Retinal pigment epithelial cell (primary cell): ENCODE data around the gene TMEM87A.

Experiments used
- DNase-seq: peaks from one replicate; pipeline ENCODE4 v3.0.0-alpha.2; 2010; ENCODE audit warnings: low read depth
- H3K4me3 ChIP-seq: 2 replicates; pipeline ENCODE4 v1.5.1; 2011; ENCODE audit warnings: mild to moderate bottlenecking, low read length, control low read depth, moderate library complexity
- TF ChIP-seq, protein P1 (sequence below): conservative IDR thresholded peaks from 2 replicates; pipeline ENCODE4 v1.5.1; 2011; ENCODE audit warnings: low read depth, low read length, control low read depth, inconsistent platforms

TMEM87A gene

DNA sequence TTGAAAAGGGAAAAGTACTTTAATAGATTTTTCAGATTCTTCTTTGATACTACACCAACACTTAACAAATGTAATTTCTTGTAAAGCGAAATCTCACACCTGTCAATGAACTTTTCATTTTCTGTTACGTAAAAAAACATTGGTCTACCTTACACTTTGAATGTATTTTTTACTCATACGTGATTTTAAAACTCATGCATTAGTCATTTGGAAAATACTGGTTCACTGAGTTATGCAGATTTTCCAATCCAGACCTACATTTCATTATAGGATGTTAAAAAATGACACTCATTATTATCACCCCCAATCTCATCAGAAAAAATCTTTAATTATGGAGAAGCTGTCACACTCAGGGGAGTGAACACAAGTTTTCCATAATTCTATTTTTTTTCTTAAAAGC lies 79.8 kb downstream of the TMEM87A start:
- TF ChIP-seq, protein P1, sequence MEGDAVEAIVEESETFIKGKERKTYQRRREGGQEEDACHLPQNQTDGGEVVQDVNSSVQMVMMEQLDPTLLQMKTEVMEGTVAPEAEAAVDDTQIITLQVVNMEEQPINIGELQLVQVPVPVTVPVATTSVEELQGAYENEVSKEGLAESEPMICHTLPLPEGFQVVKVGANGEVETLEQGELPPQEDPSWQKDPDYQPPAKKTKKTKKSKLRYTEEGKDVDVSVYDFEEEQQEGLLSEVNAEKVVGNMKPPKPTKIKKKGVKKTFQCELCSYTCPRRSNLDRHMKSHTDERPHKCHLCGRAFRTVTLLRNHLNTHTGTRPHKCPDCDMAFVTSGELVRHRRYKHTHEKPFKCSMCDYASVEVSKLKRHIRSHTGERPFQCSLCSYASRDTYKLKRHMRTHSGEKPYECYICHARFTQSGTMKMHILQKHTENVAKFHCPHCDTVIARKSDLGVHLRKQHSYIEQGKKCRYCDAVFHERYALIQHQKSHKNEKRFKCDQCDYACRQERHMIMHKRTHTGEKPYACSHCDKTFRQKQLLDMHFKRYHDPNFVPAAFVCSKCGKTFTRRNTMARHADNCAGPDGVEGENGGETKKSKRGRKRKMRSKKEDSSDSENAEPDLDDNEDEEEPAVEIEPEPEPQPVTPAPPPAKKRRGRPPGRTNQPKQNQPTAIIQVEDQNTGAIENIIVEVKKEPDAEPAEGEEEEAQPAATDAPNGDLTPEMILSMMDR = no peak
- H3K4me3 ChIP-seq = no peak overlapping the region
- no peak for DNase-seq

DNA sequence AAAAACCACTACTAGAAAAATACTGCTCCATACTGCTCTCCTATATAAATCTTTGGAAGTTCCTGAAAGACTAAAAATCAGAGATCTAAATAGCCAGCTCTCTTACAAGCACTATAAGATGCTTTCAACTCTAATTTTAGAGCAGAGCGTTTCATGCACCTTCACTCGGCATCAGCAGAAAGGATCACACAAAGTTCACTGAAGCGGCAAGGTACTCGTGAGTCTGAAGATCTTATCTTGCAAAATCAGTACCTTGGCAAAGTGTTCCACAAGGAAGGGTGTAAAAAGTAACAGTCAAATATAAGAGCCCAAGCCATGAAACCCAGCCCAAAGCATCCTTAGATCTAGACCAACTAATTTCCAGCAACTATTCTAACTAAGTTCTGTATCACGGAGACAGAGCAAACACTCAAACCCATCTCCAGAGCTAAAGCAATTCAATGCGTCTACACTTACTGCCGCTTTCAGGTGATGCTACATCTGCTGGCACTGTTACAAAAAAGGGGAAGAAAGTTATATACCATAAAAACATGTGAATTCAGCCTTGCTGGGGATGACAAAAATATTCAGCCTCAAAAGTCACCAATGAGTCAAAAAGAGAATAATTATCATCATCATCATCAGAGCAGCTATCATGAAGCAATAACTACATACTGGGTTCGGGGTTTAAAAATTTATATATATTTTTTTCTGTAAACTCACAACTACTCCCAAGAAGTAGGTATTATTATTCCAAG lies 81.5 kb downstream of the TMEM87A start:
- DNase-seq = no peak
- H3K4me3 ChIP-seq = no peak overlapping the region
- TF ChIP-seq, protein P1 = no peak

DNA sequence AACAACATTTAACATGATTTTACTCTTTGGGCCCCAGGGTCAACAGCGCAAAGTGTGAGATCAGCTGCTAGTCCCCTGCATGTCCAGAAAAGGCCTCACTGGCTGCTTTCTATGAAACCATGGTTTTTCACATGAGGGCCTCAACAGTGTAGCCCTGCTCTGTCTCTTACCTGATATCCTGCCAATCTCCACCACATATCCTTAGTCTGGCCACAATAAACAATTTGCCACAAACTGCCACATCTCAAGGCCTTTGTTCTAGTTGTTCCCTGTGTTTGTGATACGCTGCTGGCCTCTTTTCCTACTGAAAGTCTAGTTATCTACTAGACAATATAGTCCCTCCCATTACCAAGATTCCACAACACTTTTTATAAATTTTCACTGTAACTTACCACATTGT lies 82.9 kb downstream of the TMEM87A start:
- TF ChIP-seq, protein P1 = no peak

DNA sequence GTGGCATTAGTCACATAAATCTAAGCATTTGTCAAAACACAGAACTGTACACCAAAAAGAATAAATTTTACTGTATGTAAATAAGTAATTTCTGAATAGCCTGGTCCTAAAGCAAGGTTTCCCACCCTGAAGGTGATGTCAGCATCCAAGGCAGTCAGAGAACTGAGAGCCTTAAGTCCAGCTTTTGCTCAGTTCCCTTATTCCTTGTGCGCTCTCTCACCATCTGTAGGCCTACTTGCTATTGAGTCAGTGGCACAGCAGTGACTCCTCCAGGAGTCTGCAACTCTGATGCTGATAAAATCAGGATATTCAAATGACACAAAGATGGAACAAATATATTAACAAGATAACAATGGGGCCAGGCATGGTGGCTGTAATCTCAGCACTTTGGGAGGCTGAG lies 87.4 kb downstream of the TMEM87A start:
- TF ChIP-seq, protein P1 = no peak
- H3K4me3 ChIP-seq = no peak overlapping the region
- DNase-seq = no peak

More for the DNA sequence above, 82.9 kb downstream of the TMEM87A start:
- no peak overlapping the region for H3K4me3 ChIP-seq
- DNase-seq = no peak

DNA sequence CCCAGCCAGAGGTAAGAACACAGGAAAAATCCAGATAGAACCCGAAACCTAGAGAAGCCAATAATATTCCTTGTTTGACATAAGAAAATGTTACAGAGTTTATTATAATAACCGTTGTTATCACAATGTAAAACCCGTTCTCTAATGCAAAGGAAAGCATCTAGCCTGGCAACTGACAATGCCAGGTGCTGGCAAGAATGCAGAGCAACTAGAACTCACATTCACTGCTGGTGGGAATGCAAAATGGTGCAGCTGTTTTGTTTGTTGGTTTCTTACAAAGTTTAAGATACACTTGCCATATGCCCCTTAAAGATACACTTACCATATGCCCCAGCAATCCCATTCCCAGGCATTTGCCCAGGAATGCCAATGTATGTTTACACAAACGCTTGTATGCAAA lies 88.5 kb downstream of the TMEM87A start:
- TF ChIP-seq, protein P1 = no peak
- no peak overlapping the region for H3K4me3 ChIP-seq
- DNase-seq = no peak

DNA sequence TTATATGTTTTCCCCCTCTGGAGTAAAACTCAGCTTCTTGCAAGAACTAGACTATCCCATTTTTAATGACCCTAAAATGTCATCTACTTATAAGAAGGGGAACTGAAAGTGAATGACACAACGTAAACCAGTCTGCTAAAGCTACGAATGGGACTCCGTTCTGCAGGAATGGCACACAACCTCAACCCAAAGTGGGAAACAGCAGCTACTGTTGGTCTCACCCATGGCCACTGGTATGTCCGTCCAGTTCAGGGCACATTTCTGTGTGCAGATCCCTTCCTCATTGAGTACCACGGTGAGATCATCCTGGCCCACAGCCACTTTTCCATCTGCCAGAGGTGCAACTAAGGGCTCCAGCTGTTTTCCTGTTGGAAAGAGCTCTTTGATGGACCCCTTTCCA lies 88.9 kb downstream of the TMEM87A start:
- no peak overlapping the region for H3K4me3 ChIP-seq
- TF ChIP-seq, protein P1 = no peak
- no peak for DNase-seq

DNA sequence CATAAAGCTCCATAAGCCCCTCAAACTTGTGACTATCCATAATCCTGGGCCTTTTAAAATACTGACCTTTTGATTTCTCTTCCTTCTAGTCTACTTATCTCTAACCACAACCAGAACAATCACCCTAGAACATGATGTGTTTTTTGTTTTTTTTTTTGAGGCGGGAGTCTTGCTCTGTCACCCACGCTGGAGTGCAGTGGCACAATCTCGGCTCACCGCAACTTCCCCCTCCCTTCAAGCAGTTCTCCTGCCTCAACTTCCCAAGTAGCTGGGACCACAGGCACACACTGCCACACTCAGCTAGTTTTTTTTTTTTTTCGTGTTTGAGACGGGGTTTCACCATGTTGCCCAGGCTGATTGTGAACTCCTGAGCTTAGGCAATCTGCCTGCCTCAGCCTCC lies 90.3 kb downstream of the TMEM87A start:
- no peak overlapping the region for H3K4me3 ChIP-seq
- no peak for DNase-seq
- TF ChIP-seq, protein P1 = no peak
